Frontal cortex (tissue), 4 donors: Measurements from ENCODE around the gene ANO6. TPM values are rescaled to one million over a fixed set of nuclear protein-coding genes. Genes with fewer than 3 reads are reported as not detected.

Source experiments
- DNase-seq, 2 donors: peaks; one replicate each; pipeline ENCODE4 v3.0.0; 2012; ENCODE audit warnings: low spot score in 2 of 2
- FAIRE-seq: peaks from 2 replicates; lab custom pipeline; 2012; peaks lifted over from hg19 to GRCh38; lab: Jason Lieb, UNC
- small RNA-seq: library from RNA; depleted of rRNA; stranded (forward); fragments of <200 nt; gene quantifications from one replicate; pipeline ENCODE3, GENCODE V24; 2014
- total RNA-seq: library from RNA; depleted of rRNA; stranded (reverse); fragments of >200 nt; gene quantifications from one replicate; pipeline ENCODE4 v1.2.3, GENCODE V29; 2014
- donor health status: control.
- donor health status: control.
- donor health status: control.

The ANO6 gene
- total RNA-seq, 1 donor from 2014 or later: 9.4 TPM

DNA sequence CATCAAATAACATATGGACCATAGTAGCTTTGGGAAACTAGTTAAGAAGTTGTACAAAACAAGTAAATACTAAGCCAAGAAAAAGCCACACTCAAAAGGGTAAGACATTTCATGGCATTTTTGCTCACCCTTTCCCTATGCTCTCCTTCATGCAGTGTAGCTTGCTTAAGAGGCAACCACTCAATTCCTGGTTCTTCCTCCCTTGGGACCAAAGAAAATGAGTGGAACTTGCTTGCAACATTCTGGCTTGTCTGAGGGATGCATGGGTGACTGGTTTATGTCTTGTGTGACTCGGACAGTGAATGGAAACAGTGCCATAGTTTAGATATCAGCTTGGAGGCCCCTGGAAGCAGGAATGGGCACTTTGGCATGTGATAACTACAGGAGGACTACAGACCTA, 261.6 kb downstream of the ANO6 start:
- FAIRE-seq: no peak
- no peak for DNase-seq

DNA sequence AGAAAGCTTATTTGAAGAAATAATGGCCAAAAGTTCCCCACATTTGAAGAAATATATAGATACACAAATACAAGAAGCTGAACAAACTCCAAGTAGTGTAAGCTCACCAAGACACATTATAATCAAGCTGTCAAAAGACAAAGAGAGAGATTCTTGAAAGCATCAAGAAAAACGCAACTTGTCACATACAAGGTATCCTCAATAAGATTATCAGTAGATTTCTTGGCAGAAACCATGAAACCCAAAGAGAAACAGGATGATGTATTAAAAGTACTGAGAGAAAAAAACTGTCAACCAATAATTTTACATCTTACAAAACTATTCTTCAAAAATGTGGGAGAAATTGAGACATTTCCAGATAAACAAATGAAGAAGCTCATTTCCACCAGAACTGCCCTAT, 263.0 kb downstream of the ANO6 start:
- FAIRE-seq (no peak), DNase-seq (no peak)

DNA sequence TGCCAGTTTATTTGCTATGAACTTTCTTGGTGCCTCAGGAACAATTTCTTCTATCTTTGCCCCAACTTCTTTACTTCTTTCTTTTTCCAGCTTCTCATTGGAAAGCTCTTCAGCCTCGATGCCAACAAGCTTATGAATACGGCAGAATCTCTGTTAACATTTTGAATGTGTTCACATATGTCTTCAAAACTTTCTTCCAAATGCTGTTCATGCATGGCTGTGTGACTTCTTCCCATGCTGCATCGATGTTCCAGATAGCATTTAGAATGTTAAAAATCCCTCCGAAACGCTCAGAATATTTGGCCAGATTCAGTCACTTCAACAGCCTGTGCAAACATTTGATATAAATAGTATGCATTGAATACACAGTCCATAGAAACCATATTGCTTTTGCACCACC, 265.9 kb downstream of the ANO6 start:
- FAIRE-seq (no peak), DNase-seq (no peak)

DNA sequence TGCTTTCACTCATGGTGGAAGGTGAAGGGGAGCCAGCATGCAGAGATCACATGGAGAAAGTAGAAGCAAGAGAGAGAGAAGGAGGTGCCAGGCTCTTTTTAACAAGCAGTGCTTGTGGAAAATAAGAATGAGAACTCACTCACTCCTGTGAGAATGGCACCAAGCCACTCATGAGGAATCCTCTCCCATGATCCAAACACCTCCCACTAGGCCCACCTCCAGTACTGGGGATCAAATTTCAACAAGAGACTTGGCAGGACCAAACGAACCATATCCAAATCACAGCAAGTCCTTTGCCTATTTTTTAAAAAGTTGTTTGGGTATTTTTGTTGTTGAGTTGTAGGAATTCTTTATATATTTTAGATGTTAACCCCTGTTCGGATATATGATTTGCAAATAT, 267.7 kb downstream of the ANO6 start:
- DNase-seq (no peak), FAIRE-seq (no peak)

Small RNA genes within 50 kb of the gene (small RNA-seq; reads per million reads assigned to genes)
- gene AC009248.2: not detected

Other genes with a start within 250 kb of the ANO6 start
- gene DBX2, start 165.0 kb upstream of the ANO6 start, total RNA-seq: 2.9 TPM